OCI-LY1 (cell line): ENCODE measurements around the gene MMP12.

Experiments used
- H2AFZ ChIP-seq: fragments of 200-600 bp; sonication (generic), shearing (Covaris generic); 2 replicates; pipeline ENCODE4 v1.6.0; 2014; ENCODE audit warnings: antibody characterized with exemption, mild to moderate bottlenecking, low read length
- H3F3A ChIP-seq: fragments of 200-600 bp; sonication (generic), shearing (Covaris generic); 2 replicates; pipeline ENCODE4 v1.6.0; 2014; ENCODE audit warnings: mild to moderate bottlenecking, antibody characterized with exemption, low read length, moderate library complexity; ENCODE audit not compliant: insufficient read depth
- H3K27ac ChIP-seq: fragments of 200-600 bp; sonication (generic); 2 replicates; pipeline ENCODE4 v1.5.1; 2014; ENCODE audit warnings: low read length, mixed run types, mild to moderate bottlenecking, low read depth; ENCODE audit not compliant: poor library complexity, severe bottlenecking
- H3K27me3 ChIP-seq: fragments of 200-600 bp; sonication (generic); 2 replicates; pipeline ENCODE4 v1.6.0; 2014; ENCODE audit warnings: antibody characterized with exemption, mild to moderate bottlenecking, low read length, moderate library complexity; ENCODE audit not compliant: insufficient read depth
- H3K36me3 ChIP-seq: fragments of 200-600 bp; sonication (generic); 2 replicates; pipeline ENCODE4 v1.6.1; 2014; ENCODE audit warnings: mild to moderate bottlenecking, antibody characterized with exemption, low read length, moderate library complexity, mixed read lengths; ENCODE audit not compliant: insufficient read depth
- H3K4me1 ChIP-seq: fragments of 200-600 bp; sonication (generic); 2 replicates; pipeline ENCODE4 v1.5.1; 2014; ENCODE audit warnings: mild to moderate bottlenecking, low read length, moderate library complexity; ENCODE audit not compliant: insufficient read depth, severe bottlenecking
- H3K4me2 ChIP-seq: fragments of 200-600 bp; sonication (generic), shearing (Covaris generic); 2 replicates; pipeline ENCODE4 v1.6.1; 2014; ENCODE audit warnings: low read length
- H3K4me3 ChIP-seq: fragments of 200-600 bp; sonication (generic); 2 replicates; pipeline ENCODE4 v1.5.1; 2014; ENCODE audit warnings: low read length, low read depth, mild to moderate bottlenecking, mixed read lengths; ENCODE audit not compliant: poor library complexity, severe bottlenecking
- H3K79me2 ChIP-seq: fragments of 200-600 bp; shearing (Covaris generic); 2 replicates; pipeline ENCODE4 v1.6.1; 2016; ENCODE audit warnings: mixed run types, low read length, mixed read lengths; ENCODE audit not compliant: insufficient read depth
- H3K9ac ChIP-seq: fragments of 200-600 bp; sonication (generic), shearing (Covaris generic); 2 replicates; pipeline ENCODE4 v1.6.1; 2014; ENCODE audit warnings: mild to moderate bottlenecking, low read length, mixed read lengths
- H3K9me2 ChIP-seq: fragments of 200-600 bp; sonication (generic), shearing (Covaris generic); 2 replicates; pipeline ENCODE4 v1.6.1; 2014; ENCODE audit warnings: low read depth, mild to moderate bottlenecking, low read length, mixed read lengths
- H3K9me3 ChIP-seq: fragments of 200-600 bp; shearing (Covaris generic); 2 replicates; pipeline ENCODE4 v1.6.1; 2014; ENCODE audit warnings: low read length, mixed read lengths
- H4K20me1 ChIP-seq: fragments of 200-600 bp; sonication (generic), shearing (Covaris generic); 2 replicates; pipeline ENCODE4 v1.6.0; 2016; ENCODE audit warnings: mild to moderate bottlenecking, low read length; ENCODE audit not compliant: insufficient read depth
- CTCF ChIP-seq: fragments of 200-600 bp; sonication (generic), shearing (Covaris generic); IDR thresholded peaks from 2 replicates; pipeline ENCODE4 v1.5.1; 2017; ENCODE audit warnings: mild to moderate bottlenecking, antibody characterized with exemption, low read length, moderate library complexity, mixed read lengths
- EZH2 ChIP-seq: fragments of 200-600 bp; sonication (generic), shearing (Covaris generic); IDR thresholded peaks from 2 replicates; pipeline ENCODE4 v1.8.0; 2017; ENCODE audit warnings: borderline replicate concordance, mixed run types, mild to moderate bottlenecking, antibody characterized with exemption, low read length, moderate library complexity, mixed read lengths

MMP12 gene

GRCh38 chr11:102813484-102813883 is 61.3 kb downstream of the MMP12 start:
- Histone ChIP-seq H3K4me3 (no peak overlapping the region), H3K4me2 (no peak overlapping the region), H3K9me3 (no peaks in the 10 kb centered on the region), H2AFZ (no peak overlapping the region), H3K9me2 (no peaks in the 10 kb centered on the region), H3K27me3 (no peaks in the 10 kb centered on the region), H3K36me3 (no peaks in the 10 kb centered on the region), H3K79me2 (no peaks in the 10 kb centered on the region), H3K4me1 (no peaks in the 10 kb centered on the region), H4K20me1 (no peaks in the 10 kb centered on the region), H3K9ac (no peak overlapping the region), H3F3A (no peaks in the 10 kb centered on the region), H3K27ac (no peak overlapping the region)
- no peak for TF ChIP-seq EZH2
- no peak for TF ChIP-seq CTCF
